ENCODE data around the gene TEX51.

TEX51 gene

DNA sequence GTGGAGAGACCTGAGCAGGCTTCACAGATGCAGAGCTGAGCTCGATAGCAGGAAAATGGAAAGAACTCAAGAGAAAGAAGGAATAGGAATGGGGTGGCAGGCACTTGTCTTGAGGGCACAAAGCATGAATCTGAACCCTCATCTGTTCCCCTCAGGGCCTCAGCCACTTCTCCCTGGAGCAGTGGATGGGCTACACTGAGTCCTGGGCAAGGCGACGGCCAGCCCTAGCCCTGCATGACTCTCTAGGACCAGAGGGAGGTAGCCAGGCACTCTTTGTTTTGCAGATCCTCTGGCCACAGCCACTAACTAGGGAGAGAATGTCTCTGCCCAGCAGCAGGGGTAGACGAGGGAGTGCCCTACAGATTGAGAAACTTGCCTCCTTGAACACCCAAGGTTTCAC lies 3.4 kb upstream of the TEX51 start:
- TF ChIP-seq, protein P1, sequence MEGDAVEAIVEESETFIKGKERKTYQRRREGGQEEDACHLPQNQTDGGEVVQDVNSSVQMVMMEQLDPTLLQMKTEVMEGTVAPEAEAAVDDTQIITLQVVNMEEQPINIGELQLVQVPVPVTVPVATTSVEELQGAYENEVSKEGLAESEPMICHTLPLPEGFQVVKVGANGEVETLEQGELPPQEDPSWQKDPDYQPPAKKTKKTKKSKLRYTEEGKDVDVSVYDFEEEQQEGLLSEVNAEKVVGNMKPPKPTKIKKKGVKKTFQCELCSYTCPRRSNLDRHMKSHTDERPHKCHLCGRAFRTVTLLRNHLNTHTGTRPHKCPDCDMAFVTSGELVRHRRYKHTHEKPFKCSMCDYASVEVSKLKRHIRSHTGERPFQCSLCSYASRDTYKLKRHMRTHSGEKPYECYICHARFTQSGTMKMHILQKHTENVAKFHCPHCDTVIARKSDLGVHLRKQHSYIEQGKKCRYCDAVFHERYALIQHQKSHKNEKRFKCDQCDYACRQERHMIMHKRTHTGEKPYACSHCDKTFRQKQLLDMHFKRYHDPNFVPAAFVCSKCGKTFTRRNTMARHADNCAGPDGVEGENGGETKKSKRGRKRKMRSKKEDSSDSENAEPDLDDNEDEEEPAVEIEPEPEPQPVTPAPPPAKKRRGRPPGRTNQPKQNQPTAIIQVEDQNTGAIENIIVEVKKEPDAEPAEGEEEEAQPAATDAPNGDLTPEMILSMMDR (IDR thresholded peaks at IDR 0.05; ENCODE audit: low read length, missing control alignments) = no peak
- H3K4me3 ChIP-seq (replicated peaks; ENCODE audit: low read depth, low read length) = no peak overlapping the region
- no peak for DNase-seq (ENCODE audit: low read depth)

DNA sequence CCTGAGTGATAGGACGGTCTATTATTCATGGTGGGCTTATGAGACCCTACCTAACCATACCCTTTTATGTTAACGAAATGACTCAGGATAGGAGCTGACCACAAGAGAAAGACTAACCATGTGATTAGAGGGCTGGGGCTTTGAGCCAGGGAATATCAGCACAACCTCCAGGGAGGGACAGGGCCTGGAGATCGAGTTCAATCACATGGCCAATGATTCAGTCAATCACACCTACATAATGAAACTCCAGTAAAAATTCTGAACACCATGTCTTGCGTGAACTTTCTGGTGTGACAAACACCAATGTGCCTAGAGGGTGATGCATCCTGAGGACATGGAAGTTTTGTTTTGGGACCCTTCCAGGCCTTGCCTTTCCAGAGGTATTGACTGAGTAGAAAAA lies 2.2 kb upstream of the TEX51 start:
- no peak overlapping the region for H3K4me3 ChIP-seq (replicated peaks; ENCODE audit: low read depth, low read length)
- TF ChIP-seq, protein P1 (IDR thresholded peaks at IDR 0.05; ENCODE audit: low read length, missing control alignments) = no peak
- no peak for DNase-seq (ENCODE audit: low read depth)

DNA sequence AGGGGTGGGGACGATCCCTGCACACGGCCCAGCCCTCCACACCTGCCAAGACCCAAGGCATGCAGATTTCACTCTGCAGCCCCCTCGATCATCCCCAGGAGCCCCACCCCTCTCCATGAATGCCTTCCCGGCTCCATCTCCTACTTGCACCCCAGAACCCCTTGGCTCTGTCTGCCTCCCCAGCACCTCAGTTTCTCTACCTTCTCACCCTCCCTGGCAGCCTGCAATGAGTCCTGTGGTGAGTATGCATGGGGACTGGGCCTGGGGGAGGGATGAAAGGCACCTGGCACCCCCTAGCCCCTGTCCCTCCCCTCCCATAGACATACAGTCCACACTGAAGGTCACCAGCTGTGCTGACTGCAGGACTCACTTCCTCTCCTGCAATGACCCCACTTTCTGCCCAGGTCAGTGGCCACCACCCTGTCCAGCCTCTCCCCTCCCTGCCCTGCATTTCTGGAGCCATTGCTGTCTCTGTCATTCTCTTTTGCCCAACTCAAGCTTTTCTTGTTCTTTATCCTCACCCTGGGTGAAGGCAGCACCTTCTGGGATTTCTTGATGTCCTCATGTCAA lies 1.0 kb downstream of the TEX51 start:
- no peak overlapping the region for H3K4me3 ChIP-seq (replicated peaks; ENCODE audit: low read depth, low read length)
- TF ChIP-seq, protein P1 (IDR thresholded peaks at IDR 0.05; ENCODE audit: low read length, missing control alignments) = no peak
- DNase-seq (ENCODE audit: low read depth) = no peak

DNA sequence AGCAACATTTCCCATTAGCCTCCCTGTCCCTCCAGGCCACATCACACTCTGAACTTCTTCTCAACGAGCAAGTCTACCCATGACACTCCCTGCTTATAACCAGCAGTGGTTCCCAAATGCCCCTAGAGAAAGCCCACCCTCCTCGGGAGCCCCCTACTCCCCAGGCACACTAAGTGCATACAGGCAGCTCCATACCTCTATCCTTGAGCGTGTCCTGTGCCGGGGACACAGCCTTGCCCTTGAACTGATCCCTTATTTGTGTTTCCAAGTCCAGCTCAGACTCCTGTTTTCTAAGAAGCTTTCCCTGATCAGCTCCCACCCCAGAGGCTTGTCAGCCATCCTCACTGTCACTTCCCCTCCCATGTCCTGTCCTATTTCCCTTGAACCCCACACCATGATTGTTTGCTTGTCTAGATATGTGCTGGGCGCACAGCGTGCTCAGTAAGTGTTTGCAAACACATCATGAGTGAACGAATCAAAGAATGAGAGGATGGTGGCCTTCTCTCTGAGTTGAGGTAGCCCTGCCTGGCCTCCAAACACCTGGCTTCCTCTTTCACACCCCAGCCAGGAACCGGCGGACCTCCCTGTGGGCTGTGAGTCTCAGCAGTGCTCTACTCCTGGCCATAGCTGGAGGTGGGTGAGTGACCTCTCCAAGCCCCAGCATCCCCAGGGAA lies 2.1 kb downstream of the TEX51 start:
- TF ChIP-seq, protein P1 (IDR thresholded peaks at IDR 0.05; ENCODE audit: low read length, missing control alignments) = no peak
- no peak for DNase-seq (ENCODE audit: low read depth)
- H3K4me3 ChIP-seq (replicated peaks; ENCODE audit: low read depth, low read length) = no peak overlapping the region

DNA sequence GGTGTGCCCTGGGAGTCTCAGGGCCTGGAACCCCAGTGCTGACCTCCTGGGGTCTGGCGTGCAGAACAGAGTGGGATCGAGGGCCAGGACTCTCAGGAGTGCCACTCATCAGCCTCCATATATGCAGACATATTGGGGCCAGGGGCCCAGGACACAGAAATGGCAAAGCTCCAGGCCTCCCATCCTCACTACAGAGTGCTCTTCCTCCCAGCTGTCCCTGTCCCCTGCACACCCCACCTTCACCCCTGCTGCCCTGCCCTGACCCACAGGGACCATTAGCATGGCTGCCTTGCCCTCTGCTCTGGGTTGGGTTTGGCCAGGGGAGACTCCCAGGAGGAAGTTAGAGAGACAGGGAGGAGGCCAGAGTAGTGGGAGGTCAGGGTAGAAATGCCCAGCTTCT lies 2.8 kb downstream of the TEX51 start:
- no peak for DNase-seq (ENCODE audit: low read depth)
- H3K4me3 ChIP-seq (replicated peaks; ENCODE audit: low read depth, low read length) = no peak overlapping the region
- TF ChIP-seq, protein P1 (IDR thresholded peaks at IDR 0.05; ENCODE audit: low read length, missing control alignments) = no peak

DNA sequence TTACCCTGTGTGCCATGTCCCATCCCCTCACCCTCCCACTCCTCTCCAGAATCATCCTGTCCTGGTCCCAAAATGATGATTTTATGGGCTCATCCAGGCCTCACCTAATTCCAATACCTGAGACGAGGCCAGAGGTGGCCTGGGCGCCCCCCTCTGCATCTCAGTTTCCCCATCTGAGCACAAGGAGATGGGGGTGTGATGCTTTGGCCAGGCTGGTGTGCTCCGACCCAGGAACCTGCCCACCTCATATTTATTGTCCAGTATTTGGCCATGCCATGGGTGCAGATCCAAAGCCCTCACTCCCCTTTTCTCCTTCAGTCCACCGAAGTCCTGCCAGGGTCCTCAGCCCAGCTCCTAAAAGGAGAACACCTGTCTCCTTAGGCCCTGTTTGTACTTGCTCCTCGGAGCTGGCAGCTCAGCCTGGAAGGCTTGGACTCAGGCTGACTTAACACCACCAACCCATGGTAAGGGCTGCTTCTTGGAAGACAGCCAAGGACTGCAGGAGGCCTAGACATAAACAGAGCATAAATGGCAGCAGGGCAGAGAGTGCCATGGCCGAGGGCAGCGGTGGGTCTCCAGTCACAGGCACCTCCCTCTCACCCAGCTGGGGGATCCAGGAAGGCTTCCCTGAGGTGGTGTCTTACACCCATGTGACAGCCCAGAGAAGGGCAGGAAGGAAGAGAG lies 3.6 kb downstream of the TEX51 start:
- TF ChIP-seq, protein P1 (IDR thresholded peaks at IDR 0.05; ENCODE audit: low read length, missing control alignments) = no peak
- DNase-seq (ENCODE audit: low read depth) = no peak

More for the DNA sequence above, 3.6 kb downstream of the TEX51 start:
- no peak overlapping the region for H3K4me3 ChIP-seq (replicated peaks; ENCODE audit: low read depth, low read length)

Measured in fibroblast of pulmonary artery (primary cell).